ENCODE data around the gene DDI1.
A peak's percentile ranks its signal among the peaks of the same experiment; 100 is the strongest.

The DDI1 gene

DNA sequence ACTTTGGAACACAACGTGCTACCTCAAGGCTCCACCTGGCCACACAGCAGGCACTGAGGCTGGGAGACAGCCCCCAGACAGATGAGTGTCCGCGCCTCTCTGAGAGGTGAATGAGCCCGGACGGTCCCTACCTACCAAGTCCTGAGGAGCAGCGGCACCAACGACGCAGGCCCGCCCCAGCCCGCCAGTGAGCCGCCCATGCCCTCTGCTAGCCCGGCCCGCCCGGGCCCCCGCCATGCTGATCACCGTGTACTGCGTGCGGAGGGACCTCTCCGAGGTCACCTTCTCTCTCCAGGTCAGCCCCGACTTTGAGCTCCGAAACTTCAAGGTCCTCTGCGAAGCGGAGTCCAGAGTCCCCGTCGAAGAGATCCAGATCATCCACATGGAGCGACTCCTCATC is at the start of gene DDI1:
DDI1 (plus strand) TSS at position 53 of the 400 bp plus-strand sequence; CDS start at position 236, 183 bp downstream.
- no peak for DNase-seq (ENCODE audit: low spot score)

DNA sequence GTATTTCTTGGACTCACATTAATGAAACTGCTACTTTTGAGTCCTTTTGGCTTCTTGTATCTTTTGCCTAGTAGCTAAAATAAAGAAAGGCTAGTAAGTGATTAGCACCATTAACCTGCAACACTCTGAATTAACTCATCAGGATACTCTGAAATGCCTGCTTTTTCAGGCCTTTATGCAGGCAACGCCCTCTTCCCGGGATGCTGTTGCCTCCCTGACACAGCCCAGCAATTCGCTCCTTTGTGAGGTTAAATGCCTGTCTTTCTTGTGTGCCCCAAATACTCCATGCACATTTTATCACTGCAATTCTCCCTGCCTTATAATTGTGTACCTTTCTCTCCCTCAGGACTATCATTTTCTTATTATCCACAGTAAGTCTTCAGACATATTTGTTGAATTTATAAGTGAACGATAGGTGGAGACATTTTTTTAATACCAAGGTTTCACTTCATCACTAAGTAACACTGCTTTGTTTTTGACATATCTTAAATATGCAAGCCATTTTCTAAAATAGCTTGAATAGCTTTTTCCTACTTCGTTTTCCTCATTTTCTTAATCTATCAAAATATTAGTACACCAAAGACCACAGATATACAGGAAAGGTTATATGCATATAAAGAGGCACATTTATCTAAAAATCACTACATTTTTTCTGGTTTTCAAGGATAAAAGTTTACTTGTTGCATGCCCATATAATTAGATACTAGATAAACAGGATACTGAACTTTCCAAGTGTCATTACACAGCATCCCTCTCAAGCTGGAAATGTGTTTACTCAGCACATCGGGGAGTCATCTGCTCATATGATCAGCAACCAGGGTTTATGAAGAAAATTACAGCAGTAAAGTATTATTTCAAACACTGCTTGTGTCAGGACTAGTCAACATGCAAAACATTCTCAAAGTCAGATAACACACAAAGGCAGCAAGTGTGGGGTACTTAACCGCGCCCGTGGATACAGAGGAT is 48.5 kb upstream of the DDI1 start:
- DNase-seq (ENCODE audit: low spot score): no peak

DNA sequence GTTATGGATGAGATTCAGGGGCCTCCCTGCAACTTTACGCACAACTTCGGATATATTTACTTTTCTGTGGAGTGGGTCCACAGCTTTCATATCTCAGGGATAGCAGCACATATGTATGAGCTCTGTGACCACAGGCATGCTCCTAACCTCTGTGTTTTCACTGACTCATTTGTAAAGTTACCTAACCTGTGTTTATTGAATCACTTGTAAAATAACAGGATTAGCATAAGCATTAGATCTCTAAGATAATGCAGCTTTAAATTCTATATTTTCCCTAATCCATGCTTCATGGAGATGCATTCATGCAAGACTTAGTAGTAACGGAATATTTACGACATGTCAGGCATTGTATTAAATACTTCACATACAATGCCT is 47.9 kb upstream of the DDI1 start:
- DNase-seq (ENCODE audit: low spot score): no peak

DNA sequence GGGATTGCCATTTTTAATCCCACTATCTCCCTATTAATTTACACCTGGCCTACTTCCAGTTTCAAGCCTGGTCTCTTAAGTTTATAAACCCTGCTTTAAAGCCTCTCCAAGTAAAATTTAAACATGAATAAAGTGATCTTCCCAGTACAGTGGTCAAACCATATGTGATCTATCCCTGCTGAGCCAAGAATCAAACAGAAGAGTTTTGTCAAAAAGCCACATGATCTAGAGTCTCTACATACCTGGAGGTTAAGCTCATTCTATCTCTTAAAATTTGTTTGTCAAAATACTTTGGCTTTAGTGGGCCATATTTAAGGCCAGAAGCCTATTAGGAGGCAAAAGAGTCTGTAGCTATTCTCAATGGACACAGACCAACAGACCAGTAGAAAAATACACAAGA is 42.9 kb upstream of the DDI1 start:
- DNase-seq (ENCODE audit: low spot score): peak; percentile 4

DNA sequence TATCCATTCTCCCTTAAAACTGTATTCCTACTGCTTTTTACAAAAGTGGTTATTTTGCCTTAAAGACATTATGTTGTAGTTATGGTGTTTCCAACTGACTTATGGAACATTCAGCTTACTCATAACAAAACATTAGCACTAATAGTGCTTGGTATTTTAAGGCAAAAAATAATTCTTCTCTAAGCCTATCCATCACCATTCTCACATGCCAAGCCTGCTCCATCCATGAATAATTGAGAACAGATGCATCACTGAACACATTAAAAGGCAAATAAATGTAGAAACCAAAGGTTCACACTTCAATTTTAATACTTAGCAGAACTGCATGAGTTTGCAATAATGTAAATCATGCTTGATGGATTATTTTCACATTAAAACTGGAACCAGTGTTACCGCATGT is 42.3 kb upstream of the DDI1 start:
- peak; percentile 19 for DNase-seq (ENCODE audit: low spot score)

DNA sequence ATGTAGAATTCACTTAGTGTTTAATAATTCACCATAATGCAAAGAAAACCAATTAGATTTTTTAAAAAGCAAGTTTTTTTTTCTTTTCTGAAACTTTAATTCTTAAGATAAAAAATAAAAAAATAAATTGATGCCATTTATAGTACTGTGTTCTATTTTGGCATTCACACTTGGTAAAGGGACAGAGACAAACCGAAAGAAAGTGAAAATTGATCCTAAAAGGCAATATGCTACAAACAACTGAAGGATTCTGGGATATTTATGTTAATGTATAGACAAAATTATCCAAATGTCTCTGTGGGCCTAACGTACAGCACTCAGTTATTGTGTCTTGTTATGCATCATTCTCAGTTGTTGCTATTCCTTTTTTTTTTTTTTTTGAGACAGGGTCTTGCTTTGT is 41.9 kb upstream of the DDI1 start:
- DNase-seq (ENCODE audit: low spot score): no peak

DNA sequence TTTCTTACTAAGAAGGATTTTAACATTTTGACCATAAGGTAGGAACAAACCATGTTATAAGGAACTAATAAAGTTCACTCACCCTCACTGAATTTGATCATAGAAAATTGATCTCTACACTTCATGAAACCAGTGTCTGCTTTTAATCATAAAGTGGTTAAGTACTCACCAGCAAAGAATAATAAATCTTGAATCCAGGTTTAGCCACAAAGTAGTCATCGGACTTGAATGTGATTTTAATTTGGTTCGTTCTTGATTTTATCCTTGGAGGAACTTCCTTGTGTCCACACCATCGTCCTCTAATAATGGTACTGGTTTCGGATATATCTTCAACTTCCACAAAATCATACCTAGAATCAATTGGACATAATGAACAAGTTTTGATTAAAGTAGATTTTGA is 40.5 kb upstream of the DDI1 start:
- peak; percentile 9 for DNase-seq (ENCODE audit: low spot score)

DNA sequence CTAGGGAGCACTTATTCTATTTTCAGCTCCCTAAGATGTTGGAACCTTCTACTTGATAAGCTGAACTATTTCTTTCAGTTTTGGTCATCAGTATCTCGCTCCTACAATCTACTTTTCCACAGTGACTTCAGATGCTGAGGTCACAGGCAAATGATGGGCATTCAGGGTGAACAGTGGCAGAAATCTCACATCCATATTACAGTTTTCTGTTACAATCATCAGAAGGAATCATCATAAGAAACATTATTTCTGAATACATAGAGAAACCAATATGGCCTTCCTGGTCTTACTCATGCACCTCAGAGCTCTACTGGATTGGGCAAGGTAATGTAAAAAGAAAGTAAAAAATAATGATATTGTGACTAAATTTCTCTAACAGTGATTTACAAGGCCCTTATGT is 39.4 kb upstream of the DDI1 start:
- no peak for DNase-seq (ENCODE audit: low spot score)

DNA sequence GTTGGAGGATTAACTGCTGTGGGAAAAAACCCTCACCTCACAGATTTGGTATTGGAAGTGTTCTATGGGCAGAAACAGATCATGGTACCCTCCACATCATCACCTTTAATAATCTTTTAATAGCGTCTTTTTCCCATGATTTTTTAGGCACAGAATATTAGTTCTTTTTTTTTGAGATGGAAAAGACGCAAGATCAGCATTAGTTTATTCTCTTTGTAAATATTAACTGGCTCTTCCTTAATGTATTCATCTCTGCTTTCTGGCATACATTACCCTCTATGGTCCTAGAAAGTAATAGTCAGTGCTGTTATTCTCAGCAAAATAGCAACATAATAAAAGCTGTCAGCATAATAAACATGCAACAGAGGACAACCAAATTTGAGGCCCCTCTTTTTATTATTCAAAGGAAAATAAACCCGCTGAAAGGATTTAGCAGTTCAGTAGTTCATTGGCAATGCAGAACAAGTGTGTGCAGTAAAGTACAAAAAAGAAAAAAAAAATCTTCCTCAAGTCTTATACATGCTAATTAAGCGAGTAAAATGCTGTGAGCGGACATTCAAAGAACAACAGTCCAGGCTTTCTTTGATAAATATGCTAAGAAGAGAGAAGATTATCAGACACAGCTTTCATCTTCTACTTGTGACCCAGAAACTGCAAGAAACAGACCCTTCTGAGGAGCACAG is 37.5 kb upstream of the DDI1 start:
- no peak for DNase-seq (ENCODE audit: low spot score)

DNA sequence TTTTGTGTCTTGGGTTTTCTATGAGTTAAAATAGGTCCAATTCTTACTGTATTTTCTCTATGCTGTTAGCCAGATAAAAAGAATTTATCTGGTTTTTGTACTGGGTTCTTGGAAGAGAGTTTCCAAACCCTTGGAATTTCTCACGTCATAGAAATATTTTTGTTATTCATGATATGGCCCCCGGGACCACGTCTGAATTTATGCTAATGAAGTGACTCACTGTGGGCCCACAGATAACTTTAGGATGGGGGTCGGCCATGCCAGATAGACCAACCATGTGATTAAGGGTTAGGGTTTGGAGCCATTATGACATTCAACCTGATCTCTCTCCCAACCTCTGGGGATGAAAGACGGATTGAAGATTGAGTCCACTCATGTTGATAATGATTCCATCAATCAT is 35.6 kb upstream of the DDI1 start:
- DNase-seq (ENCODE audit: low spot score): peak; percentile 18

DNA sequence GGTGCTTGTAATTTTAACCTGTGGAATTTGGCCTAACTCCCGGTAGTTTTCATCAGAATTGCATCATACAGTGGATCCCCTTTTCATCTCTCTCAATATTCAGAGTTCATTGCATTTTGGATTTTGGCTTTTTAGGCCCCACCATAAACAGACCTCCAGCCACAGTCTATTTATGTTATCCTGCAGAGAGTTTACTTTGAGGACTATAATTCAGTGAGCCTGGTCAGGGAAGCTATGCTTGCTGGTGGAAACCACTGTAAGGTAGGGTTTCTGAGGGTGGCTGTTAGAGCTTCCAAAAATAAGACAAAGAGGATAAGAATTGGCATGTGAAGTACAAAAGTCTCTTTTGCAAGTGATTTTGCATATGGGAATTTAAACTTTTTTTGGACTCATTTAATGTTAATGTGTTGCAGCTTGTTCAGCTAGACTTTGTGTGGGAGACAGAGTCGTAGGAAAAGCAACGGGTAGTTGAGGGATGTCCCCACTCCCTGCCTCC is 34.8 kb upstream of the DDI1 start:
- DNase-seq (ENCODE audit: low spot score): peak; percentile 11

DNA sequence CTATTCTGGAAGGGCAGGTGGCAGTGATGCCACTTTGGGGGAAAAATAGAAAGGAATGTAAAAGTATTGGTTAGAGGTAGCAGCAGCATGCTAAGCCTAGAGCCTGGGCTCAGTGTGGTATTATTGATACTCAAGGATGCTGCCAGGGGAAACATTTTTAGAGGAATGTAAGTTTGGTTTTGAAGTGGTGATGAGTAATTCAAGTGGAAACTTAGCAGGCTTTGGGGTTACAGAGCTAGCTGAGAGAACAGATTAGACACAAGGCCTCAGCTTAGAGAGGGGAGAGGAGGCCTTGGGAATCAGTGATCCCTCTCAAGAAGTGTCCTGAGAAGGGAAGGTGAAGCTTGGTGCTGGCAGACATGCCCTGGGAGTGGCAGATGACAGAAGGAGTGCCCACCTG is 32.9 kb upstream of the DDI1 start:
- peak; percentile 50 for DNase-seq (ENCODE audit: low spot score)

DNA sequence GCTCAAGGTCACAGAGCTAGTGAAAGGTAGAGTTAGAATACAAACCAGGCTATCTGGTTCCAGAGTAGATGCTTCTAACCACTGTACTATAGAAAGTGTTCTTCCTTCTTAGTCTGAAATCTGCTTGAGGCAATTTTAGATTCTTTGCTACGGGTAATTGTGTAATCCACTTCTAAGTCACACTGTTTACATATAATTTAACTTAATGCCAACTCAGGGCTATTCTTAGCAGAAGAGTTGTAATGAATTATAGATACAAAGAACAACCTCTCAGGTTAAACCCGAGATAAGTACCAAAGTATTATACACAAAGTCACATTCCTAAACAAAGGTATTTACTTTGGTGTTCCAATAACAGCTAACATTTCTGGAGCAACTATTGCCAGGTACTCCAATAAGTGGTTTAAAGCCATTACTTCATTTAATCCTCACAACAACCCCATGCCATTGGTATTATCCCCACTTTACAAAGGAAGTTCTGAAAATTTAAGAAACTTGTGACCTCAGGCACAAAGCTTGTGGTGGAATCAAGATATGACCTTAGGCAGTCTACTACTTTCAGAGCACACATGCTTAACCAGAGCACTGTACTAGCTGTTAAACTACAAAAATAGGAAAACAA is 31.1 kb upstream of the DDI1 start:
- DNase-seq (ENCODE audit: low spot score): no peak

DNA sequence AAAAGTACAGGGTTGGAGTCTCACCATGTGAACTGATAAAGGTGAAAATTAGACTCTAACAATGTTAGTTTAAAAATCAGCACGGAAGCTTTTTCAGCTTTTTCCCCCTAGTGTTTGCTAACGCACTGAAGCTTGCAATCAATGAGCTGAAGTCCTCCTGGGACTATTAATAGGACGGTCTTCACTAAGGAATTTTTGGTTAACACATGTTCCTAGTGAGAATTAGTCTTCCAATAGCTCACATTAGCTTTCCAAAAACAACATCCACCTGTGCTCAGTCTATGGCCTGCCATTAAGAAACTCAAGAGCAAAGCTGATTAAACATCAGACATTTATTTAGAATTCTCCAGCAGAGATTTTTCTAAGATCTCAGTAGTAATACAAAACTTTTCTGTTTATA is 26.7 kb upstream of the DDI1 start:
- no peak for DNase-seq (ENCODE audit: low spot score)

DNA sequence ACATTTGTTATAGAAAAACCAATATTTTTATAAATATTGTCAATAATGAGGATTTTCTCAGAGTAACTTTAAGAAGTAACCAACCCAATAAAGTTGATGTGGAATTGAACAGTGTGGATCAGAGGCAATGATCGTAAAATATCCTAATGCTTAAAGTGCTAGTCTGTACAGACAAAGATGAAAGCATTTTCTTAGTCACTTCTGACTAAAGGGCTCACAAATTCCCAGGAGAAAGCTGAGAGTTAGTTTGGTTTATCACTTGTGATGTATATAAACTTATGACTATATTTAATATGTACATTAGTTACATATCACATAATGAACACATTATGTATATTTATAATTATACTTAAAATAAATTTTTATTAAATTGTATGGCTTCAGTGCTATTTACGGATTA is 25.4 kb upstream of the DDI1 start:
- no peak for DNase-seq (ENCODE audit: low spot score)

DNA sequence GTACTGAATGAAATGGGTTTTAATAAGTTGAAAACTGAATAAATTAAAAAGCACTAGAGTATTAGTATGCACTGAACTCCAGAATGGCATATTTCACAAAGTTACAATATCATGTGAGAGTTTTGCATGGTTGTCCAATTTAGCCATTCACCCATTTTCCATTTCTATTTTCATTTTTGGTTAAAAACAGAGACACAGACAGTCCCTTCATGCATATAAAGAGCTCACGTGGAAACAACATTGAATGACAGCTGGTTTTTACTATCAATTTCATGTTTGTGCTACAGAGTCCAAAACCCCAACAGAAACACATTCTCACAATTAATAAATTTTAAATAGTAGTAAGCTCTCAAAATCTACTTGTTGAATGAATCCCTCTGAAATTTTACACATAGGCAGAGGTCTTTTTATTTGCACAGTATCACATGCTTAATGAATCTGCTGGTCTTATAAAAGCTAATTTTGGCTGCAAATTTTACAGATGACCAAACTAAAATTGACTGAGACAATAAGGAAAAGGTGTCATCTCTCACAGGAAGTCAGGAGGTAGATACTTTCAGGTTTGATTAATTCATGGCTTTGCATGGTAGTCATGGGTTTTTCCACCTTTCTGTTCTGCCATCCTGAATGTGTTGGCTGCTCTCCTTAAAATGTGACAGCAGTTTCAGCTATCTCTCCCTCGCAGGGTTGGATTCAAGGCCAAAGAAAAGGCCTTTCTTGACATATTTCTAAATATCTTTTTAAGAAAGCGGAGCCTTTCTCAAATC is 20.6 kb upstream of the DDI1 start:
- DNase-seq (ENCODE audit: low spot score): no peak

DNA sequence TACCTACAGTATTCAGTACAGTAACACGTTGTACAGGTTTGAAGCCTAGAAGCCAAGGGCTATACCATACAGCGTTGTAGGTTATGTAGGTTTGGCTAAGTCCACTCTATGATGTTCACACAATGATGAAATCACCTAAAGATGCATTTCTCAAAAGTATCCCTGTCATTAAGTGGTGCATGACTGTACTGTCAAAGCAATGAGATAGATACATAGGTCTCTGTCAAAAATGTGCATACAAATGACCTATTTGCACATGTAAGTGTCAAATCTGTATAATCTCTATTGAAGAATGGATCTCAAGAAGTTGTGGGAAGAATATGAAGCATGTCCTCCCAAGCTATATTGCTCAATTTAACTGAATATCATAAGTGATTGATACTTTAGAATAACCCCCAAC is 11.9 kb upstream of the DDI1 start:
- no peak for DNase-seq (ENCODE audit: low spot score)

DNA sequence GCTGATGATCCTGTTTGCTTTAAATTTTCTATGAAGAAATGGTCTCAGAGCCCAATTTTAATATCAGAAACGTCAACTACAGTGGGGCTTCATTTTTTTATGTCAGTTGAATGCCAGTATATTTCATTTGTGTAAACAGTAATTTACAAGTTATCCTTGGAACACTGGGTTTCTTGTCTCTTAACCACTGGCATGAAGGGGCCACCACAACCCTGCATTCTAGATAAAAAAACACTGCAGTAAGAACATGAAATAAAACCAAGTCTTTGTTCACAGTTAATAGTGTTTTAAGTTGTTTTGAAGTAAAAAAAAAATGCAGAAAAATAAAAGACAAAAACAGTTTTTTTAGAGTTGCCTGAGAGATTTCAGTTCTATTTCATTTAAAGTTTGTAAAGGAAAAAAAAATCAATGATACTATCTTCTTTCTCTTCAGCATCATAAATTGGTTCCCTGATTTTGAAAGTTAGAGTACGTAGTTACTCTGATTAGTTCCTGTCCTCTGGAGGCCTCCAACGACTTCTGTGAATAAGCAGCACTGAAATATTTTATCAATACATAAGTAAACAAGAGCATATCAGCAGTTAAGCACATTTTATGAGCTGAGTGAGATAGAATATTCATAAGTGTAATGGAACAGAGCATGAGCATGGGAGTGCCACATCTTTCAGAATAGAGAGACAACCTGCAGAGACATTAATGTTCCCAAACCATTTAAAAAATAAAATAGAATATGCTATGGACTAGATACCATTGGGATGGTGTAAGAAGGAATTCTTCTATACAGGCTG is 7.8 kb upstream of the DDI1 start:
- peak; percentile 7 for DNase-seq (ENCODE audit: low spot score)

DNA sequence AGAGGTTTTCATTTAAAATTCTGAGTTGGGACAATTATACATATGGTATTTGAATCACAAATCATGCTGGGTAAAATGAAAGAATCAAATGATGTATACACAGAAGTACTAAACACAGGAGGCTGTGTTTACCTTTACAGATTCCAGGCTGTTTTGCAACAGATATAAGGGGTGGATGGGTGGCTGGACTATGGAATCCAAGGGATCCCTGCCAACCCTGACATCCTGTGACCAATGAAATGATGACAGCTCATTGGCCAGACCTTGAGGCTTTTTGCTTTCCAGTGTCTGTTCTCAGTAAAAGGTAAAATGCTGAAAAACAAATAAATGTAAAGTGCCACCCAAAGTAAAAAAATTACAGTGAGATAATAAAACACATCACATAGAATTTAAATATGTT is 3.3 kb upstream of the DDI1 start:
- peak; percentile 68 for DNase-seq (ENCODE audit: low spot score)

DNA sequence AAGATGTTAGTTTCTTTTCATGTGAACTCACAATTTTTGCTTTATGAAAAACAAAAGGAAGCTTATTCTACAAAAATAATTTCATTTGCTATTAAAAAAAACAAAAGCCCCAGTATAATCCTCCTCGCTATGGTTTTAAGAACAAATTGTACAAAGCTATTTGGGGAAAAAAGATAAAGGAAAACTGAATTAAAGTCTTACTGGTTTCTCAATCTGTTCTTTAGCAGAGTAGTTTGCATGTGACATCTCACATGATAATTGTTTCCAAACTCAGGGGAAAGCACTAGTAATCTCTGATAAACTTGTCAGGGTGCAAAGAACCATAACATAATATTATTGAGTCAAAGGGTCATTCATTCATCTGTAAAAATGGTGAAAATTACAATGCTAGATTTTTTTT is 2.9 kb upstream of the DDI1 start:
- no peak for DNase-seq (ENCODE audit: low spot score)

DNA sequence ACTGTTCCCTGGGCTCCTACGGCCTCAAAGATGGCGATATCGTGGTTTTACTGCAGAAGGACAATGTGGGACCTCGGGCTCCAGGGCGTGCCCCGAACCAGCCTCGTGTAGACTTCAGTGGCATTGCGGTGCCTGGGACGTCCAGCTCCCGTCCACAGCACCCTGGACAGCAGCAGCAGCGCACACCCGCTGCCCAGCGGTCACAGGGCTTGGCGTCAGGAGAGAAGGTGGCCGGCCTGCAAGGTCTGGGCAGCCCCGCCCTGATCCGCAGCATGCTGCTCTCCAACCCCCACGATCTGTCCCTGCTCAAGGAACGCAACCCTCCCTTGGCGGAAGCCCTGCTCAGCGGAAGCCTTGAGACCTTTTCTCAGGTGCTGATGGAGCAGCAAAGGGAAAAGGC is 555 bp downstream of the DDI1 start:
- no peak for DNase-seq (ENCODE audit: low spot score)

Data from GM03348 (cell line).